Brain microvascular endothelial cell (primary cell): ENCODE data around the gene YAP1.
A peak's percentile ranks its signal among the peaks of the same experiment; 100 is the strongest.

Experiments
- DNase-seq: peaks from one replicate; pipeline ENCODE4 v3.0.0-alpha.2; 2020
- H3K27ac ChIP-seq: fragments of 250-450 bp; sonication (Bioruptor Pico); 2 replicates; pipeline ENCODE4 v1.5.1; 2020; ENCODE audit warnings: mild to moderate bottlenecking, moderate library complexity
- H3K27me3 ChIP-seq: fragments of 250-450 bp; sonication (Bioruptor Pico); replicated peaks from 2 replicates; pipeline ENCODE4 v1.5.1; 2020; ENCODE audit warnings: mild to moderate bottlenecking
- H3K36me3 ChIP-seq: fragments of 250-450 bp; sonication (Bioruptor Pico); replicated peaks from 2 replicates; pipeline ENCODE4 v1.5.1; 2020; ENCODE audit warnings: mild to moderate bottlenecking
- H3K4me3 ChIP-seq: 2 replicates; pipeline ENCODE4 v1.5.1; 2011; ENCODE audit warnings: low read depth, mild to moderate bottlenecking, control low read depth, low read length, moderate library complexity
- in situ Hi-C: cut with HindIII; loops from 2 replicates; pipeline ENCODE4 v1.10.0; 2017; ENCODE audit warnings: low sequenced_read_pairs, low pct_ligation_motif_present
- TF ChIP-seq, protein P1 (sequence below): IDR thresholded peaks from 2 replicates; pipeline ENCODE4 v1.5.1; 2011; ENCODE audit warnings: low read depth, mild to moderate bottlenecking, moderate library complexity, low read length, control low read depth, inconsistent platforms; ENCODE audit errors: missing control alignments

The YAP1 gene

GRCh38 chr11:102135256-102135655 is 25.0 kb downstream of the YAP1 start:
- H3K4me3 ChIP-seq = no peak overlapping the region
- TF ChIP-seq, protein P1, sequence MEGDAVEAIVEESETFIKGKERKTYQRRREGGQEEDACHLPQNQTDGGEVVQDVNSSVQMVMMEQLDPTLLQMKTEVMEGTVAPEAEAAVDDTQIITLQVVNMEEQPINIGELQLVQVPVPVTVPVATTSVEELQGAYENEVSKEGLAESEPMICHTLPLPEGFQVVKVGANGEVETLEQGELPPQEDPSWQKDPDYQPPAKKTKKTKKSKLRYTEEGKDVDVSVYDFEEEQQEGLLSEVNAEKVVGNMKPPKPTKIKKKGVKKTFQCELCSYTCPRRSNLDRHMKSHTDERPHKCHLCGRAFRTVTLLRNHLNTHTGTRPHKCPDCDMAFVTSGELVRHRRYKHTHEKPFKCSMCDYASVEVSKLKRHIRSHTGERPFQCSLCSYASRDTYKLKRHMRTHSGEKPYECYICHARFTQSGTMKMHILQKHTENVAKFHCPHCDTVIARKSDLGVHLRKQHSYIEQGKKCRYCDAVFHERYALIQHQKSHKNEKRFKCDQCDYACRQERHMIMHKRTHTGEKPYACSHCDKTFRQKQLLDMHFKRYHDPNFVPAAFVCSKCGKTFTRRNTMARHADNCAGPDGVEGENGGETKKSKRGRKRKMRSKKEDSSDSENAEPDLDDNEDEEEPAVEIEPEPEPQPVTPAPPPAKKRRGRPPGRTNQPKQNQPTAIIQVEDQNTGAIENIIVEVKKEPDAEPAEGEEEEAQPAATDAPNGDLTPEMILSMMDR = no peak
- no peak for DNase-seq
- H3K36me3 ChIP-seq = peaks cover 6% of the 10 kb centered on the region
- H3K27ac ChIP-seq = no peak overlapping the region
- in situ Hi-C loops = no loop called here
- no peaks in the 10 kb centered on the region for H3K27me3 ChIP-seq

DNA sequence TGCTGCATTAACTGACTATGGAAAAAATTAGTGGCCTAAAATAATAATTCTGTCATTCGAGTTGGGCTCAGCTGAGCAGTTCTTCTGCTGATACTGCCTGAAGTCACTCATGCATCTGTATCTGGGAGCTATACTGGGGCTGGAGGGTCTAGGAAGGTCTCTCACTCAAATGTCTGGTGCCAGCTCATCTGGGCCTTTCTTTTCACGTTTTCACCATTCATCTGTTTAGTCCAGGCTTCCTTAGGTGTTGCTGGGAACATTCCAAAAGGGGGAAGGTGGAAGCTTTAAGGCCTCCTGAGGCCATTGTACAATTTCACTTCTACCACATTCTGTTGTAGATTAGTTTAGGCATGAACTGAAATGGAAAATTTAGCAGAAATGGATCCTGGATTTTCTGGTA is 28.0 kb downstream of the YAP1 start:
- H3K4me3 ChIP-seq = no peak overlapping the region

GRCh38 chr11:102138670-102139069 is 28.4 kb downstream of the YAP1 start:
- no peaks in the 10 kb centered on the region for H3K27me3 ChIP-seq
- H3K36me3 ChIP-seq = peaks cover 5% of the 10 kb centered on the region
- TF ChIP-seq, protein P1 = no peak
- H3K4me3 ChIP-seq = no peak overlapping the region
- peak; percentile 66 for DNase-seq
- in situ Hi-C loops = no loop called here
- H3K27ac ChIP-seq = peak overlapping the region; percentile 92

More for the DNA sequence above, 28.0 kb downstream of the YAP1 start:
- TF ChIP-seq, protein P1 = no peak
- H3K27me3 ChIP-seq = no peaks in the 10 kb centered on the region
- peaks cover 5% of the 10 kb centered on the region for H3K36me3 ChIP-seq
- H3K27ac ChIP-seq = peak overlapping the region; percentile 92
- DNase-seq = no peak
- in situ Hi-C loops = no loop called here

DNA sequence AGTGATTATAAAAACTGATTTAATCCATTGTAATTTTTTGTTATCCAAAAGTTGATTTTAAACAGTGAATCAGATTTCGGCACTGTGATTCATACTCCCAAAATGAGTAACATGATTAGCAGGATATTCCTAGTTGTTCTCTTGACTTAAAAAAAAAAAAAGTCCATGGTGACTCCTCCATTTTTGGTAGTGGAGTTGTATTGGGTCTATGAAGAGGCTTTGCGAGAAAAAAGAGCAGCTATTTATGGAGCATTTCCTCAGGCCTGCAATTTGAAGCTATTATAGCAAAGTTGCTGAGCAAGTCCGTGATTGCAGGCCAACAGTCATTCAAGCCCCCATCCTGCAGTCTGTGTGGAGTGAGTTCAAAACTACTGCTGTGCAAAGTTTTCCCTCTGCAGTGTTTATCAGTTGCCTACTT is 28.8 kb downstream of the YAP1 start:
- TF ChIP-seq, protein P1 = no peak
- Histone ChIP-seq H3K4me3 (no peak overlapping the region), H3K27ac (peak overlapping the region; percentile 92), H3K36me3 (peaks cover 5% of the 10 kb centered on the region), H3K27me3 (no peaks in the 10 kb centered on the region)
- peak; percentile 74 for DNase-seq
- in situ Hi-C loops = no loop called here

GRCh38 chr11:102142333-102142732 is 32.1 kb downstream of the YAP1 start:
- no peaks in the 10 kb centered on the region for H3K36me3 ChIP-seq
- TF ChIP-seq, protein P1 = no peak
- H3K27ac ChIP-seq = no peak overlapping the region
- no peak for DNase-seq
- H3K4me3 ChIP-seq = no peak overlapping the region
- H3K27me3 ChIP-seq = no peaks in the 10 kb centered on the region
- in situ Hi-C loops = no loop called here

GRCh38 chr11:102143867-102144266 is 33.6 kb downstream of the YAP1 start:
- in situ Hi-C loops = no loop called here
- Histone ChIP-seq H3K27ac (no peak overlapping the region), H3K27me3 (no peaks in the 10 kb centered on the region), H3K36me3 (no peaks in the 10 kb centered on the region), H3K4me3 (no peak overlapping the region)
- TF ChIP-seq, protein P1 = no peak
- DNase-seq = no peak
